H9 (cell line): ENCODE measurements around the gene CKS1B. TPM values are rescaled to one million over a fixed set of nuclear protein-coding genes. Genes with fewer than 3 reads are reported as not detected.

Experiments used
- DNase-seq: peaks from one replicate; pipeline ENCODE4 v3.0.0-alpha.2; 2017
- H2AFZ ChIP-seq: one replicate; pipeline ENCODE4 v1.6.1; 2013; ENCODE audit warnings: mild to moderate bottlenecking, low read length, control low read depth, moderate library complexity
- H2AK5ac ChIP-seq: 2 replicates; pipeline ENCODE4 v1.6.1; 2013; ENCODE audit warnings: low read length, control low read depth, mixed read lengths; ENCODE audit not compliant: insufficient read length
- H2BK120ac ChIP-seq: one replicate; pipeline ENCODE4 v1.6.1; 2013; ENCODE audit warnings: low read depth, mild to moderate bottlenecking, low read length, control low read depth, inconsistent platforms; ENCODE audit not compliant: poor library complexity, severe bottlenecking
- H2BK12ac ChIP-seq: 2 replicates; pipeline ENCODE4 v1.6.1; 2013; ENCODE audit warnings: low read length, control low read depth, mixed read lengths, low read depth; ENCODE audit not compliant: insufficient read length
- H2BK15ac ChIP-seq: 2 replicates; pipeline ENCODE4 v1.6.1; 2013; ENCODE audit warnings: low read depth, low read length, control low read depth
- H2BK20ac ChIP-seq: one replicate; pipeline ENCODE4 v1.6.1; 2013; ENCODE audit warnings: low read depth, mild to moderate bottlenecking, low read length, control low read depth, inconsistent platforms; ENCODE audit not compliant: poor library complexity, severe bottlenecking
- H2BK5ac ChIP-seq: 2 replicates; pipeline ENCODE4 v1.6.1; 2013; ENCODE audit warnings: low read length, control low read depth, mixed read lengths; ENCODE audit not compliant: insufficient read length
- H3K14ac ChIP-seq: 2 replicates; pipeline ENCODE4 v1.6.1; 2013; ENCODE audit warnings: low read length, control low read depth; ENCODE audit not compliant: insufficient read depth
- H3K18ac ChIP-seq: 2 replicates; pipeline ENCODE4 v1.6.1; 2013; ENCODE audit warnings: low read depth, mild to moderate bottlenecking, mixed read lengths, low read length, control low read depth; ENCODE audit not compliant: insufficient read length
- H3K23ac ChIP-seq: 2 replicates; pipeline ENCODE4 v1.6.1; 2013; ENCODE audit warnings: low read length, control low read depth, mixed read lengths, low read depth; ENCODE audit not compliant: insufficient read length
- H3K23me2 ChIP-seq: 2 replicates; pipeline ENCODE4 v1.6.1; 2013; ENCODE audit warnings: low read depth, mild to moderate bottlenecking, mixed read lengths, low read length, control low read depth; ENCODE audit not compliant: insufficient read length, poor library complexity, severe bottlenecking
- H3K27ac ChIP-seq: 2 replicates; pipeline ENCODE4 v1.5.1; 2013; ENCODE audit warnings: low read length, control low read depth, mixed read lengths, low read depth; ENCODE audit not compliant: insufficient read length
- H3K27me3 ChIP-seq: 2 replicates; pipeline ENCODE4 v1.6.1; 2013; ENCODE audit warnings: low read length, control low read depth, inconsistent platforms; ENCODE audit not compliant: insufficient read depth
- H3K4ac ChIP-seq: 2 replicates; pipeline ENCODE4 v1.6.1; 2013; ENCODE audit warnings: low read depth, mild to moderate bottlenecking, control low read depth, inconsistent platforms, low read length, moderate library complexity
- H3K4me1 ChIP-seq: 2 replicates; pipeline ENCODE4 v1.6.1; 2013; ENCODE audit warnings: low read length, control low read depth, inconsistent platforms; ENCODE audit not compliant: insufficient read depth
- H3K4me2 ChIP-seq: 2 replicates; pipeline ENCODE4 v1.6.1; 2013; ENCODE audit warnings: low read length, control low read depth, mixed read lengths; ENCODE audit not compliant: insufficient read length, insufficient read depth
- H3K56ac ChIP-seq: 2 replicates; pipeline ENCODE4 v1.6.1; 2013; ENCODE audit warnings: low read depth, mild to moderate bottlenecking, mixed read lengths, low read length, control low read depth; ENCODE audit not compliant: insufficient read length
- H3K79me1 ChIP-seq: 2 replicates; pipeline ENCODE4 v1.6.1; 2013; ENCODE audit warnings: low read depth, mild to moderate bottlenecking, moderate library complexity, low read length, control low read depth, inconsistent platforms; ENCODE audit not compliant: insufficient read depth, poor library complexity, severe bottlenecking
- H3K79me2 ChIP-seq: 2 replicates; pipeline ENCODE4 v1.6.1; 2013; ENCODE audit warnings: low read length, control low read depth, inconsistent platforms; ENCODE audit not compliant: insufficient read depth
- H3K9ac ChIP-seq: 2 replicates; pipeline ENCODE4 v1.6.1; 2013; ENCODE audit warnings: low read length, control low read depth, mixed read lengths; ENCODE audit not compliant: insufficient read length; ENCODE audit errors: extremely low read depth
- H3K9me3 ChIP-seq: one replicate; pipeline ENCODE4 v1.6.1; 2013; ENCODE audit warnings: low read depth, low read length, inconsistent platforms; ENCODE audit not compliant: control insufficient read depth
- H3T11ph ChIP-seq: one replicate; pipeline ENCODE4 v1.6.1; 2013; ENCODE audit warnings: mild to moderate bottlenecking, low read length, control low read depth, inconsistent platforms
- H4K20me1 ChIP-seq: one replicate; pipeline ENCODE4 v1.6.1; 2013; ENCODE audit not compliant: control insufficient read depth, insufficient read length, insufficient read depth
- H4K5ac ChIP-seq: 2 replicates; pipeline ENCODE4 v1.6.1; 2013; ENCODE audit warnings: low read depth, mild to moderate bottlenecking, mixed read lengths, low read length, control low read depth; ENCODE audit not compliant: insufficient read length
- H4K8ac ChIP-seq: replicated peaks from 2 replicates; pipeline ENCODE4 v1.6.1; 2013; ENCODE audit warnings: low read length, control low read depth, mixed read lengths, low read depth; ENCODE audit not compliant: insufficient read length
- H4K91ac ChIP-seq: 2 replicates; pipeline ENCODE4 v1.6.1; 2013; ENCODE audit warnings: low read depth, mild to moderate bottlenecking, moderate library complexity, mixed read lengths, low read length, control low read depth; ENCODE audit not compliant: insufficient read length
- H3K27ac Mint-ChIP-seq, 3 experiments: 2 replicates in 2 of 3; 3 replicates in 1 of 3; pipeline ENCODE4 v1.8.0; 2020 to 2021; ENCODE audit warnings: mixed read lengths in 3 of 3, mild to moderate bottlenecking in 1 of 3, moderate library complexity in 1 of 3
- H3K27me3 Mint-ChIP-seq: 2 replicates; pipeline ENCODE4 v1.8.0; 2021; ENCODE audit warnings: low read depth, mild to moderate bottlenecking, moderate library complexity, mixed read lengths
- H3K36me3 Mint-ChIP-seq, 3 experiments: 2 replicates in 2 of 3; 3 replicates in 1 of 3; pipeline ENCODE4 v1.8.0; 2020 to 2021; ENCODE audit warnings: low read depth in 3 of 3, mixed read lengths in 3 of 3; ENCODE audit not compliant: insufficient read depth in 1 of 3
- H3K4me1 Mint-ChIP-seq, 2 experiments: 2 replicates each; pipeline ENCODE4 v1.8.0; 2020; ENCODE audit warnings: mixed read lengths in 2 of 2
- H3K4me3 Mint-ChIP-seq, 2 experiments: 2 replicates in 1 of 2; 3 replicates in 1 of 2; pipeline ENCODE4 v1.8.0; 2020 to 2021; ENCODE audit warnings: mild to moderate bottlenecking in 2 of 2, mixed read lengths in 2 of 2, moderate library complexity in 1 of 2
- H3K9me3 Mint-ChIP-seq, 2 experiments: 2 replicates in 1 of 2; 3 replicates in 1 of 2; pipeline ENCODE4 v1.8.0; 2020; ENCODE audit warnings: mild to moderate bottlenecking in 2 of 2, mixed read lengths in 2 of 2, moderate library complexity in 1 of 2
- CTCF ChIP-seq: fragments of 200-600 bp; sonication (generic); conservative IDR thresholded peaks from 3 replicates; pipeline ENCODE4 v1.8.0; 2021; ENCODE audit warnings: antibody characterized with exemption, mild to moderate bottlenecking
- whole genome bisulfite sequencing: extraction: QIAGEN DNeasy Blood & Tissue Kit; methylation state at CpG from one replicate; pipeline ENCODE4 v1.1.7; 2013; ENCODE audit warnings: missing lambda C conversion rate, low lambda C conversion rate, mixed read lengths; ENCODE audit not compliant: insufficient read length; ENCODE audit errors: extremely low coverage; 5-methylcytosine and 5-hydroxymethylcytosine counted together
- total RNA-seq: library from RNA; stranded (reverse); gene quantifications from 2 replicates; pipeline ENCODE4 v1.2.1, GENCODE V29; 2021

CKS1B gene
- total RNA-seq, 1 experiment from 2014 or later: 279 TPM

GRCh38 chr1:154998201-154998780 lies 23.8 kb downstream of the CKS1B start:
- H3K23me2 ChIP-seq: peaks cover 18% of the 10 kb centered on the region
- no CpG with 5 or more reads among the region's 16 CpGs for WGBS
- H3K23ac ChIP-seq: no peak overlapping the region
- no peak overlapping the region for H2BK12ac ChIP-seq
- no peak overlapping the region for H2AFZ ChIP-seq
- no peaks in the 10 kb centered on the region for H3K79me1 ChIP-seq
- no peak overlapping the region for H4K8ac ChIP-seq
- H3T11ph ChIP-seq: no peak overlapping the region
- Mint-ChIP-seq H3K4me1 (peaks cover 9 to 20% of the 10 kb centered on the region in 2 experiments), H3K36me3 (no peaks in the 10 kb centered on the region), H3K27me3 (peaks cover 3% of the 10 kb centered on the region), H3K27ac (peak overlapping the region in 1 of 3 experiments; percentile 89; a peak in 1 of 7 replicates), H3K4me3 (peak overlapping the region; percentile 42 to 66; a peak in 4 of 5 replicates), H3K9me3 (peaks cover 0 to 2% of the 10 kb centered on the region in 2 experiments; a peak in 2 of 5 replicates)
- H3K9ac ChIP-seq: no peak overlapping the region
- no peak overlapping the region for H3K4me2 ChIP-seq
- no peaks in the 10 kb centered on the region for H3K4me1 ChIP-seq
- H4K5ac ChIP-seq: no peak overlapping the region
- no peak overlapping the region for H3K18ac ChIP-seq
- no peak overlapping the region for H4K91ac ChIP-seq
- H3K27ac ChIP-seq: no peak overlapping the region
- no peaks in the 10 kb centered on the region for H4K20me1 ChIP-seq
- no peak overlapping the region for H2BK120ac ChIP-seq
- no peak overlapping the region for H3K4ac ChIP-seq
- H2BK15ac ChIP-seq: no peak overlapping the region
- H3K14ac ChIP-seq: no peak overlapping the region
- H3K27me3 ChIP-seq: no peaks in the 10 kb centered on the region
- H2BK20ac ChIP-seq: no peak overlapping the region
- peak; percentile 30 for DNase-seq
- no peaks in the 10 kb centered on the region; the same call in 1 of the 2 replicates for H3K79me2 ChIP-seq
- H3K56ac ChIP-seq: no peak overlapping the region
- H2BK5ac ChIP-seq: no peak overlapping the region
- no peaks in the 10 kb centered on the region for H3K9me3 ChIP-seq
- peak; percentile 33; the same call in 1 of the 3 replicates for TF ChIP-seq CTCF
- no peak overlapping the region for H2AK5ac ChIP-seq
